WTC11 (cell line): ENCODE measurements around the gene TAF6. TPM values are rescaled to one million over a fixed set of nuclear protein-coding genes. Genes with fewer than 3 reads are reported as not detected.

Source experiments
- ATAC-seq: fragments of 200-7000 bp; cut with Tn5 transposase; 2 replicates; pipeline ENCODE4 v1.10.0; 2021; ENCODE audit warnings: mild to moderate bottlenecking, moderate library complexity
- CTCF ChIA-PET: fragments of 300-600 bp; sonication (Branson Sonifier 250); formaldehyde crosslinking; loops from one replicate; lab custom pipeline; 2021; ENCODE audit warnings: antibody characterized with exemption; lab: Charles Lee
- POLR2A ChIA-PET: fragments of 350-600 bp; sonication (Branson Sonifier 250); formaldehyde crosslinking; loops from one replicate; lab custom pipeline; 2021; ENCODE audit warnings: antibody characterized with exemption; lab: Charles Lee
- DNase-seq: peaks from one replicate; pipeline ENCODE4 v3.0.0; 2021; ENCODE audit warnings: low spot score
- H3K27ac Mint-ChIP-seq: 2 replicates; pipeline ENCODE4 v1.8.0; 2021; ENCODE audit warnings: mixed read lengths
- H3K27me3 Mint-ChIP-seq: 2 replicates; pipeline ENCODE4 v1.8.0; 2021; ENCODE audit warnings: low read depth, mild to moderate bottlenecking, moderate library complexity, mixed read lengths
- H3K36me3 Mint-ChIP-seq: 2 replicates; pipeline ENCODE4 v1.8.0; 2021; ENCODE audit warnings: mixed read lengths
- H3K4me1 Mint-ChIP-seq: 2 replicates; pipeline ENCODE4 v1.8.0; 2022; ENCODE audit warnings: mixed read lengths
- H3K4me3 Mint-ChIP-seq: 2 replicates; pipeline ENCODE4 v1.8.0; 2021; ENCODE audit warnings: mild to moderate bottlenecking, moderate library complexity, mixed read lengths
- H3K9me3 Mint-ChIP-seq: 2 replicates; pipeline ENCODE4 v1.8.0; 2021; ENCODE audit warnings: mixed read lengths
- ELF4 ChIP-seq: sonication (generic); formaldehyde crosslinking; IDR thresholded peaks from 2 replicates; pipeline ENCODE4 v1.8.1; 2022; ENCODE audit warnings: low read depth, mild to moderate bottlenecking, moderate library complexity, missing genetic modification reagents
- NFE2L1 ChIP-seq: sonication (generic); formaldehyde crosslinking; IDR thresholded peaks from 2 replicates; pipeline ENCODE4 v1.8.1; 2023; ENCODE audit warnings: missing genetic modification reagents
- SMAD3 ChIP-seq: sonication (generic); formaldehyde crosslinking; IDR thresholded peaks from 2 replicates; pipeline ENCODE4 v1.8.0; 2022; ENCODE audit warnings: missing genetic modification reagents, mild to moderate bottlenecking, borderline replicate concordance
- ZNF263 ChIP-seq: sonication (generic); formaldehyde crosslinking; IDR thresholded peaks from 2 replicates; pipeline ENCODE4 v1.8.1; 2022; ENCODE audit warnings: low read depth, mild to moderate bottlenecking, moderate library complexity, missing genetic modification reagents
- total RNA-seq: library from RNA; stranded (reverse); gene quantifications from 3 replicates; pipeline ENCODE4 v1.2.3, GENCODE V29; 2021
- TF ChIP-seq, protein P1 (sequence below): fragments of 250-450 bp; sonication (Bioruptor Pico); IDR thresholded peaks from 2 replicates; pipeline ENCODE4 v2.1.2; 2022; ENCODE audit warnings: mild to moderate bottlenecking, moderate library complexity
- TF ChIP-seq, protein P2 (sequence below): fragments of 250-450 bp; sonication (Bioruptor Pico); IDR thresholded peaks from 2 replicates; pipeline ENCODE4 v1.9.0; 2021; ENCODE audit warnings: mild to moderate bottlenecking, borderline replicate concordance
- TF ChIP-seq, protein P3 (sequence below): sonication (generic); formaldehyde crosslinking; IDR thresholded peaks from 2 replicates; pipeline ENCODE4 v1.8.1; 2022; ENCODE audit warnings: missing genetic modification reagents, borderline replicate concordance
- TF ChIP-seq, protein P4 (sequence below): sonication (generic); formaldehyde crosslinking; IDR thresholded peaks from 2 replicates; pipeline ENCODE4 v1.8.1; 2023; ENCODE audit warnings: mild to moderate bottlenecking, missing genetic modification reagents
- TF ChIP-seq, protein P5 (sequence below): fragments of 200-600 bp; IDR thresholded peaks from 2 replicates; pipeline ENCODE4 v1.8.0; 2022; ENCODE audit warnings: antibody characterized with exemption

Gene TAF6
- total RNA-seq, 1 experiment from 2014 or later, result 121 TPM

DNA sequence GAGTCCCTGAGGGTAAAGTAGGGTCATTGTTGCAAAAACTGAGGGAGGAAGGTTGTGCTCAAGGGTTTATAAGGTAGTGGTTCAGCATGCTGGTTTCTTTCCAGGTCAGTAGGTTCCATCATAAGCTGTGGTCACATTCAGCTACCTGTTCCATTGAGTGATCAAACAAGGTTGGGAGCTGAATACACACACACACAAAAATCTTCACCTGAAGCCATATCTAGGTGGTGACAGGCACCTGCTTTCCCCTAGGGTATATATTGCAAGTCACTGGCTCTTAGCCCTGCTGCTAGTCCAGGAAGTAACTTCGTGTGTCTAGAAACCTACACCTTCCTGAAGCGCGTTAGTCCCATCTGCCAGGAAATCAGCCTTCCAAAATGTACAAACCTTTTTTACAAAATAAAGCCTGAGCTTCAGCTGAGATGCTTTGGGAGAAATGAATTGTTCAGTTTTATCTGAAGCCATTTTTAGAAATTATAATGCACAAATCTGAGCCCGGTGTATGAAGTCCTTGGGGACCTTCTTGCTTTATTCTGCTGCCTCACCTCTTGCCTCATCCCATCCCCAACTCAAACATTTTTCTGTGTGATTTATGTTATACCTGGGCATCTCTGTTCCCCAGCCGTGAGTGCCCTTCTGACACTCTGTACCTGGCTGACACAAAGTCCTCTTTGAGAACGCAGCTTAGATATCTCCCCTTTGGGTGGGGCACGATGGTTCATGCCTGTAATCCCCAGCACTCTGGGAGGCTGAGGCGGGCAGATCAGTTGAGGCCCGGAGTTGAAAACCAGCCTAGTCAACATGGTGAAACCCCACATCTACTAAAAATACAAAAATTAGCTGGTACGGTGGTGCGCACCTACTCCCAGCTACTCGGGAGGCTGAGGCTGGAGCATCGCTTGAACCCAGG lies 18.9 kb upstream of the TAF6 start:
- no peak overlapping the region for H3K4me3 Mint-ChIP-seq
- no peaks in the 10 kb centered on the region for H3K4me1 Mint-ChIP-seq
- TF ChIP-seq, protein P1, sequence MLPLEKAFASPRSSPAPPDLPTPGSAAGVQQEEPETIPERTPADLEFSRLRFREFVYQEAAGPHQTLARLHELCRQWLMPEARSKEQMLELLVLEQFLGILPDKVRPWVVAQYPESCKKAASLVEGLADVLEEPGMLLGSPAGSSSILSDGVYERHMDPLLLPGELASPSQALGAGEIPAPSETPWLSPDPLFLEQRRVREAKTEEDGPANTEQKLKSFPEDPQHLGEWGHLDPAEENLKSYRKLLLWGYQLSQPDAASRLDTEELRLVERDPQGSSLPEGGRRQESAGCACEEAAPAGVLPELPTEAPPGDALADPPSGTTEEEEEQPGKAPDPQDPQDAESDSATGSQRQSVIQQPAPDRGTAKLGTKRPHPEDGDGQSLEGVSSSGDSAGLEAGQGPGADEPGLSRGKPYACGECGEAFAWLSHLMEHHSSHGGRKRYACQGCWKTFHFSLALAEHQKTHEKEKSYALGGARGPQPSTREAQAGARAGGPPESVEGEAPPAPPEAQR (CRISPR knock-in tag), result no peak
- no peak for TF ChIP-seq SMAD3 (CRISPR knock-in tag)
- TF ChIP-seq, protein P2, sequence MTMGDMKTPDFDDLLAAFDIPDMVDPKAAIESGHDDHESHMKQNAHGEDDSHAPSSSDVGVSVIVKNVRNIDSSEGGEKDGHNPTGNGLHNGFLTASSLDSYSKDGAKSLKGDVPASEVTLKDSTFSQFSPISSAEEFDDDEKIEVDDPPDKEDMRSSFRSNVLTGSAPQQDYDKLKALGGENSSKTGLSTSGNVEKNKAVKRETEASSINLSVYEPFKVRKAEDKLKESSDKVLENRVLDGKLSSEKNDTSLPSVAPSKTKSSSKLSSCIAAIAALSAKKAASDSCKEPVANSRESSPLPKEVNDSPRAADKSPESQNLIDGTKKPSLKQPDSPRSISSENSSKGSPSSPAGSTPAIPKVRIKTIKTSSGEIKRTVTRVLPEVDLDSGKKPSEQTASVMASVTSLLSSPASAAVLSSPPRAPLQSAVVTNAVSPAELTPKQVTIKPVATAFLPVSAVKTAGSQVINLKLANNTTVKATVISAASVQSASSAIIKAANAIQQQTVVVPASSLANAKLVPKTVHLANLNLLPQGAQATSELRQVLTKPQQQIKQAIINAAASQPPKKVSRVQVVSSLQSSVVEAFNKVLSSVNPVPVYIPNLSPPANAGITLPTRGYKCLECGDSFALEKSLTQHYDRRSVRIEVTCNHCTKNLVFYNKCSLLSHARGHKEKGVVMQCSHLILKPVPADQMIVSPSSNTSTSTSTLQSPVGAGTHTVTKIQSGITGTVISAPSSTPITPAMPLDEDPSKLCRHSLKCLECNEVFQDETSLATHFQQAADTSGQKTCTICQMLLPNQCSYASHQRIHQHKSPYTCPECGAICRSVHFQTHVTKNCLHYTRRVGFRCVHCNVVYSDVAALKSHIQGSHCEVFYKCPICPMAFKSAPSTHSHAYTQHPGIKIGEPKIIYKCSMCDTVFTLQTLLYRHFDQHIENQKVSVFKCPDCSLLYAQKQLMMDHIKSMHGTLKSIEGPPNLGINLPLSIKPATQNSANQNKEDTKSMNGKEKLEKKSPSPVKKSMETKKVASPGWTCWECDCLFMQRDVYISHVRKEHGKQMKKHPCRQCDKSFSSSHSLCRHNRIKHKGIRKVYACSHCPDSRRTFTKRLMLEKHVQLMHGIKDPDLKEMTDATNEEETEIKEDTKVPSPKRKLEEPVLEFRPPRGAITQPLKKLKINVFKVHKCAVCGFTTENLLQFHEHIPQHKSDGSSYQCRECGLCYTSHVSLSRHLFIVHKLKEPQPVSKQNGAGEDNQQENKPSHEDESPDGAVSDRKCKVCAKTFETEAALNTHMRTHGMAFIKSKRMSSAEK (CRISPR knock-in tag), result no peak
- TF ChIP-seq NFE2L1 (CRISPR knock-in tag), result no peak
- TF ChIP-seq ELF4 (CRISPR knock-in tag), result no peak
- TF ChIP-seq, protein P3, sequence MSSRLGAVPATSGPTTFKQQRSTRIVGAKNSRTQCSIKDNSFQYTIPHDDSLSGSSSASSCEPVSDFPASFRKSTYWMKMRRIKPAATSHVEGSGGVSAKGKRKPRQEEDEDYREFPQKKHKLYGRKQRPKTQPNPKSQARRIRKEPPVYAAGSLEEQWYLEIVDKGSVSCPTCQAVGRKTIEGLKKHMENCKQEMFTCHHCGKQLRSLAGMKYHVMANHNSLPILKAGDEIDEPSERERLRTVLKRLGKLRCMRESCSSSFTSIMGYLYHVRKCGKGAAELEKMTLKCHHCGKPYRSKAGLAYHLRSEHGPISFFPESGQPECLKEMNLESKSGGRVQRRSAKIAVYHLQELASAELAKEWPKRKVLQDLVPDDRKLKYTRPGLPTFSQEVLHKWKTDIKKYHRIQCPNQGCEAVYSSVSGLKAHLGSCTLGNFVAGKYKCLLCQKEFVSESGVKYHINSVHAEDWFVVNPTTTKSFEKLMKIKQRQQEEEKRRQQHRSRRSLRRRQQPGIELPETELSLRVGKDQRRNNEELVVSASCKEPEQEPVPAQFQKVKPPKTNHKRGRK, result no peak
- TF ChIP-seq, protein P4, sequence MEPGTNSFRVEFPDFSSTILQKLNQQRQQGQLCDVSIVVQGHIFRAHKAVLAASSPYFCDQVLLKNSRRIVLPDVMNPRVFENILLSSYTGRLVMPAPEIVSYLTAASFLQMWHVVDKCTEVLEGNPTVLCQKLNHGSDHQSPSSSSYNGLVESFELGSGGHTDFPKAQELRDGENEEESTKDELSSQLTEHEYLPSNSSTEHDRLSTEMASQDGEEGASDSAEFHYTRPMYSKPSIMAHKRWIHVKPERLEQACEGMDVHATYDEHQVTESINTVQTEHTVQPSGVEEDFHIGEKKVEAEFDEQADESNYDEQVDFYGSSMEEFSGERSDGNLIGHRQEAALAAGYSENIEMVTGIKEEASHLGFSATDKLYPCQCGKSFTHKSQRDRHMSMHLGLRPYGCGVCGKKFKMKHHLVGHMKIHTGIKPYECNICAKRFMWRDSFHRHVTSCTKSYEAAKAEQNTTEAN, result no peak
- POLR2A ChIA-PET, result interaction anchor here (0.7 kb wide), 2 partner anchors 51 to 115 kb away, joined by 3 read pairs; no protein-coding TSS in a partner anchor
- peaks cover 14% of the 10 kb centered on the region for H3K27me3 Mint-ChIP-seq
- no peak overlapping the region; the same call in 1 of the 2 replicates for H3K27ac Mint-ChIP-seq
- no peaks in the 10 kb centered on the region for H3K9me3 Mint-ChIP-seq
- CTCF ChIA-PET, result interaction anchor here (0.7 to 1.5 kb wide), 3 partner anchors 10 to 30 kb away, joined by 3 read pairs; partner anchors contain the start of genes GAL3ST4 and LAMTOR4
- ATAC-seq (no peak), DNase-seq (no peak)
- no peaks in the 10 kb centered on the region for H3K36me3 Mint-ChIP-seq

DNA sequence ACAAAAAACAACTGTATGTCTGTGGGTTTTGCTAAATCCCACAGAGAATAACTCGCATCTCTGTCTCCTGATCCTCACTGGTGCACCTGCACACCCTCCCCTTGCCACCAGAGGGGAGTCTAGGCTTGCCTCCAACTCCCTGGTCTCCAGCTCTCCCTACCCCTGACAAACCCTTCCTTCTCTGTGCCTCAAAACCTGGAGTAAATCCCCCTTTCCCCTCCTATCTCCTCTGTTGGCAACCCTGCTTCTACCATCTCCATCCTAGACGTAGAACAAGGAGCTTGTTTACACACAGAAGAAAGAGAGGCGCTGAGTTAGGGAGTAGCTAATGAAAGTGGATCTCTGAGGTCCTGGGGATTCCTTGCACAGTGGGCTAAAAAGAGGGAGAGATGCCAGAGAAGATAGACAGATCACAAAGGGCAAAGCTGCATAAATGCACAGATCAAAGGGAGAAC lies 13.6 kb upstream of the TAF6 start:
- Mint-ChIP-seq H3K4me1 (peaks cover 7% of the 10 kb centered on the region), H3K4me3 (no peak overlapping the region), H3K27ac (peak overlapping the region; percentile 61; the same call in 1 of the 2 replicates), H3K27me3 (peaks cover 15% of the 10 kb centered on the region), H3K9me3 (no peaks in the 10 kb centered on the region), H3K36me3 (no peaks in the 10 kb centered on the region)
- TF ChIP-seq, protein P5, sequence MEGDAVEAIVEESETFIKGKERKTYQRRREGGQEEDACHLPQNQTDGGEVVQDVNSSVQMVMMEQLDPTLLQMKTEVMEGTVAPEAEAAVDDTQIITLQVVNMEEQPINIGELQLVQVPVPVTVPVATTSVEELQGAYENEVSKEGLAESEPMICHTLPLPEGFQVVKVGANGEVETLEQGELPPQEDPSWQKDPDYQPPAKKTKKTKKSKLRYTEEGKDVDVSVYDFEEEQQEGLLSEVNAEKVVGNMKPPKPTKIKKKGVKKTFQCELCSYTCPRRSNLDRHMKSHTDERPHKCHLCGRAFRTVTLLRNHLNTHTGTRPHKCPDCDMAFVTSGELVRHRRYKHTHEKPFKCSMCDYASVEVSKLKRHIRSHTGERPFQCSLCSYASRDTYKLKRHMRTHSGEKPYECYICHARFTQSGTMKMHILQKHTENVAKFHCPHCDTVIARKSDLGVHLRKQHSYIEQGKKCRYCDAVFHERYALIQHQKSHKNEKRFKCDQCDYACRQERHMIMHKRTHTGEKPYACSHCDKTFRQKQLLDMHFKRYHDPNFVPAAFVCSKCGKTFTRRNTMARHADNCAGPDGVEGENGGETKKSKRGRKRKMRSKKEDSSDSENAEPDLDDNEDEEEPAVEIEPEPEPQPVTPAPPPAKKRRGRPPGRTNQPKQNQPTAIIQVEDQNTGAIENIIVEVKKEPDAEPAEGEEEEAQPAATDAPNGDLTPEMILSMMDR, result peak; percentile 80
- TF ChIP-seq ZNF263 (CRISPR knock-in tag), result no peak
- DNase-seq (peak; percentile 74), ATAC-seq (peak; percentile 82)
- ChIA-PET CTCF (interaction anchor here (0.6 to 4.9 kb wide), 21 partner anchors 9 to 275 kb away, joined by 3 to 54 read pairs (median 4); partner anchors contain the start of genes AP4M1, GAL3ST4, GPC2 and LAMTOR4), POLR2A (interaction anchor here (0.6 to 1.0 kb wide), 3 partner anchors 22 to 42 kb away, joined by 3 to 6 read pairs (median 3); partner anchors contain the start of gene AP4M1)
